Fibroblast of skin of back (primary cell): ENCODE data around the gene FASN.

Experiments used
- DNase-seq: peaks from one replicate; pipeline ENCODE4 v3.0.0-alpha.2; 2013

Gene FASN

GRCh38 chr17:82072827-82073226 is 25.2 kb downstream of the FASN start:
- no peak for DNase-seq

- DNase-seq = no peak
These were observed 27.4 kb downstream of the FASN start for GRCh38 chr17:82070611-82071010.

GRCh38 chr17:82065638-82066303 is 32.3 kb downstream of the FASN start, which contains the start of gene DUS1L:
DUS1L (minus strand) TSS chr17:82065804; CDS start chr17:82065059, 745 bp downstream.
- peak; percentile 49 for DNase-seq

GRCh38 chr17:82065193-82065637 is 32.8 kb downstream of the FASN start:
- peak; percentile 22 for DNase-seq

- no peak for DNase-seq
These were observed 33.4 kb downstream of the FASN start for GRCh38 chr17:82064433-82065192.

GRCh38 chr17:82063424-82064415 is 34.3 kb downstream of the FASN start:
- no peak for DNase-seq

- DNase-seq = no peak
These were observed 35.1 kb downstream of the FASN start for GRCh38 chr17:82062984-82063368.

GRCh38 chr17:82062076-82062983 is 35.7 kb downstream of the FASN start:
- DNase-seq = no peak

- no peak for DNase-seq
These were observed 36.8 kb downstream of the FASN start for GRCh38 chr17:82061047-82061925.

- DNase-seq = no peak
These were observed 37.4 kb downstream of the FASN start for GRCh38 chr17:82060614-82061013.

GRCh38 chr17:82060001-82060380 is 38.0 kb downstream of the FASN start:
- no peak for DNase-seq

- DNase-seq = no peak
These were observed 38.6 kb downstream of the FASN start for GRCh38 chr17:82059272-82060000.

- DNase-seq = no peak
These were observed 39.2 kb downstream of the FASN start for GRCh38 chr17:82058855-82059249.

- DNase-seq = no peak
These were observed 39.7 kb downstream of the FASN start for GRCh38 chr17:82058230-82058854.

- no peak for DNase-seq
These were observed 41.1 kb downstream of the FASN start for GRCh38 chr17:82056729-82057621.

GRCh38 chr17:82055965-82056728 is 41.9 kb downstream of the FASN start:
- DNase-seq = no peak
